HG02885 (cell line): ENCODE results near the gene ATXN3.

Experiments used
- ATAC-seq: cut with Tn5 transposase; IDR thresholded peaks from one replicate; pipeline ENCODE4 v1.9.1; 2021; ENCODE audit warnings: mild to moderate bottlenecking; ENCODE audit not compliant: unreplicated experiment, poor library complexity

The ATXN3 gene

DNA sequence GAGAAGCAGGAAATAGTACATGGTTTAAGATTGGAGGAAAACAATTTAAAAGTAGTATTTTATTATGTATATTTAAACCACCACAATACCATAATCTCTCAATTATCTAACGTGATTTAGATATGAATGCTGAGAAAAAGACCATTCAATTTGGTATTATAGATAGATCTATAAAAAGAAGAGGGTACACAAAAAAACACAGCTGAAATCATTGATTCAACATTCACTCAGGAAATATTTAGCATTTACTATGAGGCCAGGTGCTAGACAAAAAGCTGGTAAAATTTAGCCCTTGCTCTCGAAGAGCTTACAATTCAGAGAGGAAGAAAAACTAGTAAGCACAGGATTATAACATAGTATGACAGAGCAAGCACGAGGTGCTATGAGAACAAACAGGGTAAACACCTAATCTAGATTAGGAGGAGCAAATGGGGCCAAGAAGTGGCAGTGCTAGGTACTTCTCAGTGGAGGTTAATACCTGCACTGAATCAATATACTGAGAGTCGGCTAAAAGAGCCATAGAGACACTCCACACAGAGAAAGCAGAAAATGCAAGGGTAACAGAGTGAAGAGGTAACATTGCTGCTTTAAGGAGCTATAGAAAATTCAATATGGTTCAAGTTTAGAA lies 94.1 kb downstream of the ATXN3 start:
- no peak for ATAC-seq

DNA sequence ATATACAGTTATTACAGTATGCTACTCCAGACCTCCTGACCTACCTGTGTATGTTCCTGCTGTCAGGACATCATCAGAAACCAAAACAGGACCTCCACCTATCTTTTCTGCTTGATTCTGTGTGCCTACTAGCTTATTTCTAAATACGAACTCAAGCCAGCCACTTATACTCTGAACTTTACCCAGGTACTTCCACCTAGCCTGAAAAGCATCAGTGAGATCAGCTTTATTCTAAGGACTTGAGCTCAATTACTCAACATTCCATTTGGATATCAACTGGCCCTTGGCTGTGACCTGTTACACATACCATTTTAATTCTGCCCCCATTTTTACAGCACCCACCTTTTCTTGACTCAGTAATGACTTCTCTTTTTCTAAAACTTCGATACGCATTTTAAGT lies 95.7 kb downstream of the ATXN3 start:
- ATAC-seq: no peak

DNA sequence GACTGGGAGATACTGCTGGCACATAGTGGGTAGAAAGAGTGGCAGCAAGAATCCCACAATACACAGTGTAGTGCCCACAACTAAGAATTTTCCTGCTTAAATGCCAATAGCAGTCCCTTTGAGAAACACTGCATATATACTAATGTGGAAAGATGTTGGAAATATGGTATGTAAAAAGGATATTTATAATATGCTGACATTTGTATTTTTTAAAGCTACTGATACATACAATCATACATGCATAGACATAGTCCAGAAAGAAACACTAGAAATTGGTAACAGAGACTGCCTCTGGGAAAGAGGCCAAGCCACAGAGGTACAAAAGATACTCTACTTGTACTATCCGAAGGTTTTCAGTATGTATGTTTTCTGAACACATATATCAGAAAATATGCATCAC lies 96.8 kb downstream of the ATXN3 start:
- no peak for ATAC-seq
